ENCODE measurements around the gene LCE2C. TPM values are rescaled to one million over a fixed set of nuclear protein-coding genes. Genes with fewer than 3 reads are reported as not detected.
A peak's percentile ranks its signal among the peaks of the same experiment; 100 is the strongest.
"Not testable (repeated sequence)": the region's sequence is repeated elsewhere in the genome, so short reads cannot be mapped to it uniquely, and the experiment has no call there.

Gene LCE2C
- 10 to 100 TPM in 1 of 4 donors, not detected in 3; 17.6 TPM for total RNA-seq

GRCh38 chr1:152674983-152675382 lies at the start of gene LCE2C:
LCE2C (plus strand) TSS chr1:152675279; CDS start chr1:152676016, 737 bp downstream.
- H3K27ac ChIP-seq; H3K27me3 ChIP-seq; intact Hi-C loops (cut with DNase I); H3K36me3 ChIP-seq; DNase-seq; H3K9me3 ChIP-seq; H3K4me1 ChIP-seq; H3K4me3 ChIP-seq (replicated peaks in 1 of 3): not testable (repeated sequence)
- WGBS, 2 donors, result 79% methylated on average over 3 of the region's 3 CpGs; no CpG with 5 or more reads in 1 of the 2 donors

GRCh38 chr1:152626744-152627143 lies 48.3 kb upstream of the LCE2C start:
- no peaks in the 10 kb centered on the region for H3K36me3 ChIP-seq
- no peak overlapping the region for H3K4me3 ChIP-seq (replicated peaks in 1 of 3)
- TF ChIP-seq CTCF (IDR thresholded peaks at IDR 0.05) (no peak), POLR2A (IDR thresholded peaks at IDR 0.05) (no peak)
- no peaks in the 10 kb centered on the region for H3K27me3 ChIP-seq
- no peaks in the 10 kb centered on the region for H3K9me3 ChIP-seq
- no peaks in the 10 kb centered on the region for H3K4me1 ChIP-seq
- DNase-seq, result no peak
- no peak overlapping the region for H3K27ac ChIP-seq
- intact Hi-C loops (cut with DNase I), result no loop called here
- 81 to 100% methylated on average over 1 of the region's 1 CpG for WGBS, 2 donors

GRCh38 chr1:152630596-152630995 lies 44.5 kb upstream of the LCE2C start:
- Histone ChIP-seq H3K36me3 (no peaks in the 10 kb centered on the region), H3K27me3 (no peaks in the 10 kb centered on the region), H3K4me1 (no peaks in the 10 kb centered on the region), H3K9me3 (no peaks in the 10 kb centered on the region), H3K27ac (no peak overlapping the region), H3K4me3 (replicated peaks in 1 of 3) (no peak overlapping the region)
- intact Hi-C loops (cut with DNase I), result no loop called here
- DNase-seq, result no peak
- WGBS, 2 donors, result 81 to 88% methylated on average over 3 of the region's 3 CpGs
- TF ChIP-seq POLR2A (IDR thresholded peaks at IDR 0.05) (no peak), CTCF (IDR thresholded peaks at IDR 0.05) (no peak)

- Histone ChIP-seq H3K27ac (no peak overlapping the region), H3K27me3 (no peaks in the 10 kb centered on the region), H3K4me1 (no peaks in the 10 kb centered on the region), H3K36me3 (no peaks in the 10 kb centered on the region), H3K9me3 (no peaks in the 10 kb centered on the region), H3K4me3 (replicated peaks in 1 of 3) (no peak overlapping the region)
- DNase-seq, result no peak
- intact Hi-C loops (cut with DNase I), result no loop called here
- 75 to 79% methylated on average over 1 of the region's 1 CpG for WGBS, 2 donors
- no peak for TF ChIP-seq CTCF (IDR thresholded peaks at IDR 0.05)
Observed at GRCh38 chr1:152640351-152640750, 34.7 kb upstream of the LCE2C start.

- TF ChIP-seq POLR2A (IDR thresholded peaks at IDR 0.05), result no peak
- no peak for TF ChIP-seq CTCF (IDR thresholded peaks at IDR 0.05)
- Histone ChIP-seq H3K4me3 (replicated peaks in 1 of 3) (no peak overlapping the region), H3K36me3 (no peaks in the 10 kb centered on the region), H3K27me3 (no peaks in the 10 kb centered on the region), H3K27ac (no peak overlapping the region), H3K4me1 (no peaks in the 10 kb centered on the region), H3K9me3 (no peaks in the 10 kb centered on the region)
- intact Hi-C loops (cut with DNase I), result no loop called here
- 67 to 68% methylated on average over 3 of the region's 3 CpGs for WGBS, 2 donors
- DNase-seq, result no peak
Observed at GRCh38 chr1:152643945-152644344, 31.1 kb upstream of the LCE2C start.

GRCh38 chr1:152645146-152645545 lies 29.9 kb upstream of the LCE2C start:
- no peak for TF ChIP-seq POLR2A (IDR thresholded peaks at IDR 0.05)
- H3K27me3 ChIP-seq, result no peaks in the 10 kb centered on the region
- no peaks in the 10 kb centered on the region for H3K9me3 ChIP-seq
- no peaks in the 10 kb centered on the region for H3K4me1 ChIP-seq
- intact Hi-C loops (cut with DNase I), result no loop called here
- no peak overlapping the region for H3K27ac ChIP-seq
- peak in 1 of 2 donors; percentile 4 for DNase-seq
- no peaks in the 10 kb centered on the region for H3K36me3 ChIP-seq
- 27 to 50% methylated on average over 3 of the region's 3 CpGs for WGBS, 2 donors
- no peak overlapping the region for H3K4me3 ChIP-seq (replicated peaks in 1 of 3)
